Ishikawa (cell line): ENCODE measurements around the gene NRSN1.

Source experiments
- CEBPB ChIP-seq: IDR thresholded peaks from 2 replicates; pipeline ENCODE4 v1.6.1; 2012
- CREB1 ChIP-seq: IDR thresholded peaks from 2 replicates; pipeline ENCODE4 v1.6.1; 2012; ENCODE audit warnings: low read depth
- EGR1 ChIP-seq: IDR thresholded peaks from 2 replicates; pipeline ENCODE4 v1.6.1; 2012
- EP300 ChIP-seq: IDR thresholded peaks from 2 replicates; pipeline ENCODE4 v1.6.1; 2012; ENCODE audit warnings: borderline replicate concordance
- FOXM1 ChIP-seq: IDR thresholded peaks from 2 replicates; pipeline ENCODE4 v1.6.1; 2012; ENCODE audit warnings: low read depth, borderline replicate concordance
- NFIC ChIP-seq: IDR thresholded peaks from 2 replicates; pipeline ENCODE4 v1.6.1; 2012
- RAD21 ChIP-seq: IDR thresholded peaks from 2 replicates; pipeline ENCODE4 v1.6.1; 2012; ENCODE audit warnings: low read depth
- TAF1 ChIP-seq: IDR thresholded peaks from 2 replicates; pipeline ENCODE4 v1.6.1; 2012; ENCODE audit warnings: low read depth, mild to moderate bottlenecking
- TCF12 ChIP-seq: IDR thresholded peaks from 2 replicates; pipeline ENCODE4 v1.6.1; 2012; ENCODE audit warnings: low read depth
- YY1 ChIP-seq: IDR thresholded peaks from 2 replicates; pipeline ENCODE4 v1.6.1; 2012; ENCODE audit warnings: low read depth
- ZBTB7A ChIP-seq: IDR thresholded peaks from 2 replicates; pipeline ENCODE4 v1.6.1; 2012; ENCODE audit warnings: low read depth
- TF ChIP-seq, protein P1 (sequence below): IDR thresholded peaks from 2 replicates; pipeline ENCODE4 v1.6.1; 2012
- TF ChIP-seq, protein P2 (sequence below): IDR thresholded peaks from 2 replicates; pipeline ENCODE4 v1.6.1; 2012; ENCODE audit warnings: low read depth, mild to moderate bottlenecking
- TF ChIP-seq, protein P3 (sequence below): IDR thresholded peaks from 2 replicates; pipeline ENCODE4 v1.6.1; 2012

DNA sequence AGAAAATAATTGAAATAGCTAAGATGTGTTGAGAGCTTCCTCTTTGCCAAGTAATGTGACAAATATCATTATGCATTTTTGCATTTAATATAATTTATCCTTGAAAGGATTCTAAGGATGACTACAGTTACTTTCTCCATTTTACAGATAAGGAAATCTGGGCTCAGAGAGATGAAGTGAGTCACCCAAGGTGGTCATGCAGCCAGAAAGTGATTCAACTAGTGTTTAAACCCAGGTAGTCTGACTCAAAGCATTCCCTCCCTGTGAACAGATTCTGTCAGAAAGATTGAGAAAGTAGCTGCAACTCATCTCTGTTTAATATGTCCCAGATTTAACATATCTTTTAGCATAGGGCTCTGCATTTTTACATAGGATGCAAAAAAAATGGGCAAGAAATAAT is 28.1 kb downstream of the NRSN1 start:
- no peak for TF ChIP-seq EP300
- no peak for TF ChIP-seq ZBTB7A
- no peak for TF ChIP-seq RAD21
- TF ChIP-seq, protein P1, sequence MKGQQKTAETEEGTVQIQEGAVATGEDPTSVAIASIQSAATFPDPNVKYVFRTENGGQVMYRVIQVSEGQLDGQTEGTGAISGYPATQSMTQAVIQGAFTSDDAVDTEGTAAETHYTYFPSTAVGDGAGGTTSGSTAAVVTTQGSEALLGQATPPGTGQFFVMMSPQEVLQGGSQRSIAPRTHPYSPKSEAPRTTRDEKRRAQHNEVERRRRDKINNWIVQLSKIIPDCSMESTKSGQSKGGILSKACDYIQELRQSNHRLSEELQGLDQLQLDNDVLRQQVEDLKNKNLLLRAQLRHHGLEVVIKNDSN = no peak
- TF ChIP-seq NFIC = no peak
- TF ChIP-seq CEBPB = no peak
- TF ChIP-seq CREB1 = no peak
- TF ChIP-seq, protein P2, sequence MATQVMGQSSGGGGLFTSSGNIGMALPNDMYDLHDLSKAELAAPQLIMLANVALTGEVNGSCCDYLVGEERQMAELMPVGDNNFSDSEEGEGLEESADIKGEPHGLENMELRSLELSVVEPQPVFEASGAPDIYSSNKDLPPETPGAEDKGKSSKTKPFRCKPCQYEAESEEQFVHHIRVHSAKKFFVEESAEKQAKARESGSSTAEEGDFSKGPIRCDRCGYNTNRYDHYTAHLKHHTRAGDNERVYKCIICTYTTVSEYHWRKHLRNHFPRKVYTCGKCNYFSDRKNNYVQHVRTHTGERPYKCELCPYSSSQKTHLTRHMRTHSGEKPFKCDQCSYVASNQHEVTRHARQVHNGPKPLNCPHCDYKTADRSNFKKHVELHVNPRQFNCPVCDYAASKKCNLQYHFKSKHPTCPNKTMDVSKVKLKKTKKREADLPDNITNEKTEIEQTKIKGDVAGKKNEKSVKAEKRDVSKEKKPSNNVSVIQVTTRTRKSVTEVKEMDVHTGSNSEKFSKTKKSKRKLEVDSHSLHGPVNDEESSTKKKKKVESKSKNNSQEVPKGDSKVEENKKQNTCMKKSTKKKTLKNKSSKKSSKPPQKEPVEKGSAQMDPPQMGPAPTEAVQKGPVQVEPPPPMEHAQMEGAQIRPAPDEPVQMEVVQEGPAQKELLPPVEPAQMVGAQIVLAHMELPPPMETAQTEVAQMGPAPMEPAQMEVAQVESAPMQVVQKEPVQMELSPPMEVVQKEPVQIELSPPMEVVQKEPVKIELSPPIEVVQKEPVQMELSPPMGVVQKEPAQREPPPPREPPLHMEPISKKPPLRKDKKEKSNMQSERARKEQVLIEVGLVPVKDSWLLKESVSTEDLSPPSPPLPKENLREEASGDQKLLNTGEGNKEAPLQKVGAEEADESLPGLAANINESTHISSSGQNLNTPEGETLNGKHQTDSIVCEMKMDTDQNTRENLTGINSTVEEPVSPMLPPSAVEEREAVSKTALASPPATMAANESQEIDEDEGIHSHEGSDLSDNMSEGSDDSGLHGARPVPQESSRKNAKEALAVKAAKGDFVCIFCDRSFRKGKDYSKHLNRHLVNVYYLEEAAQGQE = no peak
- TF ChIP-seq TAF1 = no peak
- no peak for TF ChIP-seq TCF12
- TF ChIP-seq YY1 = no peak
- TF ChIP-seq FOXM1 = no peak
- TF ChIP-seq EGR1 = no peak
- TF ChIP-seq, protein P3, sequence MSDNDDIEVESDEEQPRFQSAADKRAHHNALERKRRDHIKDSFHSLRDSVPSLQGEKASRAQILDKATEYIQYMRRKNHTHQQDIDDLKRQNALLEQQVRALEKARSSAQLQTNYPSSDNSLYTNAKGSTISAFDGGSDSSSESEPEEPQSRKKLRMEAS = no peak
